Measurements from ENCODE around the gene ATF6.

GRCh38 chr1:161768986-161769672 lies 3.0 kb downstream of the ATF6 start:
- TF ChIP-seq CTCF (conservative IDR thresholded peaks at IDR 0.05; ENCODE audit: low read length) (no peak), EZH2phosphoT487 (IDR thresholded peaks at IDR 0.05; ENCODE audit: borderline replicate concordance, low read depth, low read length) (no peak)
